Activated CD8-positive, alpha-beta T cell treated with anti-CD3 and anti-CD28 coated beads for 36 hours (primary cell): Measurements from ENCODE around the gene PTCHD4. TPM values are rescaled to one million over a fixed set of nuclear protein-coding genes. Genes with fewer than 3 reads are reported as not detected.

Experiments
- ATAC-seq: fragments of 200-7000 bp; cut with Tn5 transposase; one replicate; pipeline ENCODE4 v1.10.0; 2021; ENCODE audit warnings: mild to moderate bottlenecking, moderate library complexity
- CTCF ChIA-PET: fragments of 350-600 bp; sonication (Branson Sonifier 250); formaldehyde crosslinking; loops from one replicate; lab custom pipeline; 2021; ENCODE audit warnings: antibody characterized with exemption; lab: Charles Lee
- POLR2A ChIA-PET: fragments of 350-600 bp; sonication (Branson Sonifier 250); formaldehyde crosslinking; loops from one replicate; lab custom pipeline; 2021; ENCODE audit warnings: antibody characterized with exemption; lab: Charles Lee
- DNase-seq: peaks from one replicate; pipeline ENCODE4 v3.0.0-alpha.2; 2020
- H3K27ac Mint-ChIP-seq: one replicate; pipeline ENCODE4 v1.8.0; 2021; ENCODE audit warnings: mild to moderate bottlenecking, mixed read lengths
- H3K27me3 Mint-ChIP-seq: one replicate; pipeline ENCODE4 v1.8.0; 2021; ENCODE audit warnings: mixed read lengths
- H3K36me3 Mint-ChIP-seq: one replicate; pipeline ENCODE4 v1.8.0; 2021; ENCODE audit warnings: low read depth, mixed read lengths
- H3K4me1 Mint-ChIP-seq: one replicate; pipeline ENCODE4 v1.8.0; 2021; ENCODE audit warnings: low read depth, mixed read lengths
- H3K4me3 Mint-ChIP-seq: one replicate; pipeline ENCODE4 v1.8.0; 2021; ENCODE audit warnings: mild to moderate bottlenecking, moderate library complexity, mixed read lengths
- H3K9me3 Mint-ChIP-seq: one replicate; pipeline ENCODE4 v1.8.0; 2021; ENCODE audit warnings: mixed read lengths
- CTCF ChIP-seq: fragments of 200-600 bp; IDR thresholded peaks from one replicate; pipeline ENCODE4 v1.8.0; 2022; ENCODE audit warnings: antibody characterized with exemption, mild to moderate bottlenecking
- intact Hi-C: fragments of 100-400 bp; cut with micrococcal nuclease; formaldehyde crosslinking; loops from one replicate; pipeline ENCODE4 v1.10.0; 2022
- total RNA-seq, 2 experiments: library from RNA; stranded (reverse); gene quantifications; one replicate each; pipeline ENCODE4 v1.2.3, GENCODE V29; 2021

PTCHD4 gene
- total RNA-seq, 2 experiments from 2014 or later, result not detected

GRCh38 chr6:48068278-48069251 is 42.4 kb downstream of the PTCHD4 start:
- POLR2A ChIA-PET, result no interaction called here
- Mint-ChIP-seq H3K4me3 (no peak overlapping the region), H3K27me3 (peaks cover 24% of the 10 kb centered on the region), H3K36me3 (no peaks in the 10 kb centered on the region), H3K27ac (no peak overlapping the region), H3K9me3 (no peaks in the 10 kb centered on the region), H3K4me1 (peaks cover 2% of the 10 kb centered on the region)
- no peak for ATAC-seq
- no peak for TF ChIP-seq CTCF
- CTCF ChIA-PET, result no interaction called here
- DNase-seq, result no peak
- intact Hi-C loops, result no loop called here

- Mint-ChIP-seq H3K36me3 (no peaks in the 10 kb centered on the region), H3K27ac (no peak overlapping the region), H3K9me3 (no peaks in the 10 kb centered on the region), H3K4me3 (no peak overlapping the region), H3K27me3 (peaks cover 24% of the 10 kb centered on the region), H3K4me1 (peaks cover 2% of the 10 kb centered on the region)
- no peak for DNase-seq
- intact Hi-C loops, result no loop called here
- POLR2A ChIA-PET, result no interaction called here
- no peak for TF ChIP-seq CTCF
- no peak for ATAC-seq
- CTCF ChIA-PET, result no interaction called here
Measured at GRCh38 chr6:48067886-48068277, 43.1 kb downstream of the PTCHD4 start.

GRCh38 chr6:48067148-48067712 is 43.8 kb downstream of the PTCHD4 start:
- intact Hi-C loops, result no loop called here
- Mint-ChIP-seq H3K36me3 (no peaks in the 10 kb centered on the region), H3K4me1 (peaks cover 2% of the 10 kb centered on the region), H3K9me3 (no peaks in the 10 kb centered on the region), H3K4me3 (no peak overlapping the region), H3K27ac (no peak overlapping the region), H3K27me3 (peaks cover 24% of the 10 kb centered on the region)
- DNase-seq, result no peak
- POLR2A ChIA-PET, result no interaction called here
- ATAC-seq, result no peak
- CTCF ChIA-PET, result no interaction called here
- no peak for TF ChIP-seq CTCF

GRCh38 chr6:48061265-48061990 is 49.6 kb downstream of the PTCHD4 start:
- POLR2A ChIA-PET, result no interaction called here
- ATAC-seq, result no peak
- no peak overlapping the region for H3K27ac Mint-ChIP-seq
- CTCF ChIA-PET, result no interaction called here
- H3K27me3 Mint-ChIP-seq, result peaks cover 2% of the 10 kb centered on the region
- TF ChIP-seq CTCF, result no peak
- H3K36me3 Mint-ChIP-seq, result no peaks in the 10 kb centered on the region
- no peaks in the 10 kb centered on the region for H3K4me1 Mint-ChIP-seq
- no peak for DNase-seq
- intact Hi-C loops, result no loop called here
- no peaks in the 10 kb centered on the region for H3K9me3 Mint-ChIP-seq
- no peak overlapping the region for H3K4me3 Mint-ChIP-seq
